Glutamatergic neuron (in vitro differentiated cells): ENCODE measurements around the gene FGF13. TPM values are rescaled to one million over a fixed set of nuclear protein-coding genes. Genes with fewer than 3 reads are reported as not detected.

Source experiments
- DNase-seq: peaks from one replicate; pipeline ENCODE4 v3.0.0; 2022
- H3K27ac Mint-ChIP-seq: one replicate; pipeline ENCODE4 v1.8.0; 2020; ENCODE audit warnings: mild to moderate bottlenecking, mixed read lengths, inconsistent platforms; ENCODE audit not compliant: unreplicated experiment
- H3K27me3 Mint-ChIP-seq: one replicate; pipeline ENCODE4 v1.8.0; 2020; ENCODE audit warnings: mild to moderate bottlenecking, moderate library complexity, mixed read lengths, inconsistent platforms; ENCODE audit not compliant: unreplicated experiment
- H3K36me3 Mint-ChIP-seq: one replicate; pipeline ENCODE4 v1.8.0; 2020; ENCODE audit warnings: mild to moderate bottlenecking, mixed read lengths, inconsistent platforms; ENCODE audit not compliant: unreplicated experiment
- H3K4me1 Mint-ChIP-seq: one replicate; pipeline ENCODE4 v1.8.0; 2020; ENCODE audit warnings: mild to moderate bottlenecking, low read depth, mixed read lengths, inconsistent platforms; ENCODE audit not compliant: unreplicated experiment
- H3K4me3 Mint-ChIP-seq: one replicate; pipeline ENCODE4 v1.8.0; 2020; ENCODE audit warnings: mild to moderate bottlenecking, mixed read lengths, inconsistent platforms; ENCODE audit not compliant: unreplicated experiment
- H3K9me3 Mint-ChIP-seq: one replicate; pipeline ENCODE4 v1.8.0; 2020; ENCODE audit warnings: mild to moderate bottlenecking, moderate library complexity, mixed read lengths, inconsistent platforms; ENCODE audit not compliant: unreplicated experiment
- microRNA-seq: library from miRNA; unstranded; fragments of <30 nt; microRNA quantifications from one replicate; pipeline ENCODE4, GENCODE V29; 2020; ENCODE audit not compliant: unreplicated experiment
- total RNA-seq: library from RNA; stranded (reverse); fragmentation: NEBNext Ultra II Directional; extraction: Animal tissue kit (Norgen Biotek cat#: 25700); gene quantifications from one replicate; pipeline ENCODE4 v1.2.1, GENCODE V29; 2021; ENCODE audit not compliant: unreplicated experiment
- TF ChIP-seq, protein P1 (sequence below): fragments of 200-600 bp; sonication (generic); IDR thresholded peaks from one replicate; pipeline ENCODE4 v1.5.0; 2021; ENCODE audit not compliant: partially characterized antibody, unreplicated experiment

The FGF13 gene
- total RNA-seq, 1 donor from 2014 or later = 34.2 TPM

DNA sequence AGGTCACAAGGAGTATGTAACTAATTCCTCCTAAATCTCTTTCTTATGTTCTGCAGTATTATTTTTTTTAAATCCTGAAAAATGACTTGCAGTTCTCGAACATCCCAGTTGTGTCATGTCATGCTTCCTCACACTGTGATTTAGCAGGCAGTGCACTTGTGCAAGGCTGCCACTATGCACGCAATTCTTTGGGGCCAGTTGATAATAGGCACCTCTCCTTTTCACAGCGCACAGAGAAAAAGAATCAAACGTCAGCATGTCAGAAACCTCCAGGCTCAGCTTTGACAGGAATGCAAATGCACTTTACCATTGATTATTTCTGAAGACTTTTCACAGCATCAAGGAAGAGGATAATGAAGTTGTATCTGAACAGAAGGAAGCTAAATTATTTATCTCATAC is 62.9 kb downstream of the FGF13 start:
- H3K27me3 Mint-ChIP-seq = no peaks in the 10 kb centered on the region
- DNase-seq = no peak
- no peak overlapping the region for H3K4me3 Mint-ChIP-seq
- H3K9me3 Mint-ChIP-seq = peaks cover 2% of the 10 kb centered on the region
- TF ChIP-seq, protein P1, sequence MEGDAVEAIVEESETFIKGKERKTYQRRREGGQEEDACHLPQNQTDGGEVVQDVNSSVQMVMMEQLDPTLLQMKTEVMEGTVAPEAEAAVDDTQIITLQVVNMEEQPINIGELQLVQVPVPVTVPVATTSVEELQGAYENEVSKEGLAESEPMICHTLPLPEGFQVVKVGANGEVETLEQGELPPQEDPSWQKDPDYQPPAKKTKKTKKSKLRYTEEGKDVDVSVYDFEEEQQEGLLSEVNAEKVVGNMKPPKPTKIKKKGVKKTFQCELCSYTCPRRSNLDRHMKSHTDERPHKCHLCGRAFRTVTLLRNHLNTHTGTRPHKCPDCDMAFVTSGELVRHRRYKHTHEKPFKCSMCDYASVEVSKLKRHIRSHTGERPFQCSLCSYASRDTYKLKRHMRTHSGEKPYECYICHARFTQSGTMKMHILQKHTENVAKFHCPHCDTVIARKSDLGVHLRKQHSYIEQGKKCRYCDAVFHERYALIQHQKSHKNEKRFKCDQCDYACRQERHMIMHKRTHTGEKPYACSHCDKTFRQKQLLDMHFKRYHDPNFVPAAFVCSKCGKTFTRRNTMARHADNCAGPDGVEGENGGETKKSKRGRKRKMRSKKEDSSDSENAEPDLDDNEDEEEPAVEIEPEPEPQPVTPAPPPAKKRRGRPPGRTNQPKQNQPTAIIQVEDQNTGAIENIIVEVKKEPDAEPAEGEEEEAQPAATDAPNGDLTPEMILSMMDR = no peak
- peaks cover 4% of the 10 kb centered on the region for H3K4me1 Mint-ChIP-seq
- H3K27ac Mint-ChIP-seq = no peak overlapping the region
- no peaks in the 10 kb centered on the region for H3K36me3 Mint-ChIP-seq

DNA sequence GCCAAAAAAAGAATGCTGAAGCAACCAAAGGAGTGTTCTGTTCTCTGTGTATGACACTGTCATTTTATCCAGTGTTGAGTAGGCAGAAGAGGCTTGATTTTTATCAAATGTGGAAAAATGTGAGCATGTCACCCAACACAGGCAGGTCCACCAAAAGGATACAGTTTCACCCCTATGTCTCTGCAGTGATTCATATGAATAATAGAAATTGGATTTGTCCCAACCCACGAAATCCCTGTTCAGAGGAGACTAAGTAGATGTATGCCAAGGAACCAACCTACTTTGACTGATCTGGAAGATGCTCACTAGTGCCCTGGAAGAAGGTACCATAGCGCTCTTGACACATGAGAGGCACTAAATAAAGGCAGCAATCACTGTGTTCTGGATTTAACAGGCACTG is 72.5 kb downstream of the FGF13 start:
- no peaks in the 10 kb centered on the region for H3K27me3 Mint-ChIP-seq
- TF ChIP-seq, protein P1 = no peak
- no peak overlapping the region for H3K4me3 Mint-ChIP-seq

More for the DNA sequence above, 72.5 kb downstream of the FGF13 start:
- Mint-ChIP-seq H3K36me3 (no peaks in the 10 kb centered on the region), H3K4me1 (no peaks in the 10 kb centered on the region), H3K9me3 (no peaks in the 10 kb centered on the region), H3K27ac (no peak overlapping the region)
- DNase-seq = no peak

Small RNA genes lying within 50 kb of the gene (microRNA-seq; reads per million reads assigned to microRNA genes)
- gene MIR504 = 37.2 reads per million, percentile 65 among the genes with 10 or more reads in this experiment
